Kidney (tissue), 14 donors: ENCODE measurements around the gene INO80. TPM values are rescaled to one million over a fixed set of nuclear protein-coding genes. Genes with fewer than 3 reads are reported as not detected.

Source experiments
- DNase-seq, 5 donors: peaks; one replicate each; pipeline ENCODE4 v3.0.0-alpha.2; 2013 to 2020
- FAIRE-seq: peaks from 2 replicates; lab custom pipeline; 2012; peaks lifted over from hg19 to GRCh38; lab: Jason Lieb, UNC
- H3K27ac ChIP-seq, 2 donors: one replicate each; pipeline ENCODE4 v1.7.0; 2013; ENCODE audit warnings: low read depth in 2 of 2, low read length in 2 of 2, inconsistent platforms in 1 of 2
- H3K27me3 ChIP-seq: one replicate; pipeline ENCODE4 v1.7.1; 2013; ENCODE audit warnings: low read length, inconsistent platforms; ENCODE audit not compliant: control insufficient read depth, insufficient read depth
- H3K36me3 ChIP-seq, 3 donors: one replicate each; pipeline versions ENCODE4 v1.7.0 to v1.7.1; 2013; ENCODE audit warnings: low read length in 3 of 3, control low read depth in 1 of 3, inconsistent platforms in 1 of 3; ENCODE audit not compliant: insufficient read depth in 3 of 3, control insufficient read depth in 2 of 3
- H3K4me1 ChIP-seq, 3 donors: one replicate each; pipeline versions ENCODE4 v1.7.0 to v1.7.1; 2013; ENCODE audit warnings: low read length in 3 of 3, inconsistent platforms in 1 of 3, low read depth in 1 of 3; ENCODE audit not compliant: control insufficient read depth in 2 of 3, insufficient read depth in 2 of 3
- H3K4me3 ChIP-seq, 3 donors: one replicate each; pipeline versions ENCODE4 v1.7.0 to v1.8.1; 2013; ENCODE audit warnings: low read length in 3 of 3, control low read depth in 1 of 3, inconsistent platforms in 1 of 3
- H3K9ac ChIP-seq, 3 donors: one replicate each; pipeline versions ENCODE4 v1.7.0 to v1.7.1; 2013; ENCODE audit warnings: low read length in 3 of 3, control low read depth in 1 of 3, inconsistent platforms in 1 of 3
- H3K9me3 ChIP-seq, 3 donors: one replicate each; pipeline versions ENCODE4 v1.7.0 to v1.7.1; 2013; ENCODE audit warnings: low read length in 3 of 3, control low read depth in 1 of 3, inconsistent platforms in 1 of 3; ENCODE audit not compliant: control insufficient read depth in 2 of 3, insufficient read depth in 1 of 3
- intact Hi-C: fragments of 100-400 bp; cut with DNase I; formaldehyde crosslinking; loops from one replicate; pipeline ENCODE4 v1.11.1; 2022
- polyA plus RNA-seq: library from polyadenylated mRNA; stranded (reverse); fragments of 350-450 nt; fragmentation: Illumina TruSeq; extraction: RNeasy Lipid Tissue Mini Kit (QIAGEN cat#74804); gene quantifications from one replicate; pipeline ENCODE4 v1.2.3, GENCODE V29; 2014; ENCODE audit warnings: low read depth, low replicate concordance; ENCODE audit not compliant: insufficient read depth
- total RNA-seq: library from RNA; stranded (reverse); fragmentation: NEBNext Ultra II Directional; extraction: Animal tissue kit (Norgen Biotek cat#: 25700); gene quantifications from one replicate; pipeline ENCODE4 v1.2.1, GENCODE V29; 2021
- TF ChIP-seq, protein P1 (sequence below): IDR thresholded peaks from 3 replicates; pipeline ENCODE4 v1.5.1; 2012; ENCODE audit warnings: mild to moderate bottlenecking, moderate library complexity, borderline replicate concordance; ENCODE audit not compliant: insufficient read depth; ENCODE audit errors: extremely low read depth
- donor health status: control.
- donor health status: control.
- donor health status: control.
- donor health status: control.
- donor health status: control.
- donor health status: DM: yes; HTN: yes; CAD: no.
- donor health status: Normal renal cell carcinoma (clear cell type).

INO80 gene
- total and polyA plus RNA-seq, 2 donors from 2014 or later, result 6.0 to 27.3 TPM

GRCh38 chr15:40985541-40986330, 130.3 kb downstream of the INO80 start:
- Histone ChIP-seq H3K4me3 (no peak overlapping the region), H3K9ac (no peak overlapping the region), H3K9me3 (no peaks in the 10 kb centered on the region), H3K4me1 (no peaks in the 10 kb centered on the region), H3K27me3 (no peaks in the 10 kb centered on the region), H3K36me3 (peaks cover 13 to 60% (median 46%) of the 10 kb centered on the region in 3 donors), H3K27ac (no peak overlapping the region)
- intact Hi-C loops, result no loop called here
- FAIRE-seq, result no peak
- TF ChIP-seq, protein P1, sequence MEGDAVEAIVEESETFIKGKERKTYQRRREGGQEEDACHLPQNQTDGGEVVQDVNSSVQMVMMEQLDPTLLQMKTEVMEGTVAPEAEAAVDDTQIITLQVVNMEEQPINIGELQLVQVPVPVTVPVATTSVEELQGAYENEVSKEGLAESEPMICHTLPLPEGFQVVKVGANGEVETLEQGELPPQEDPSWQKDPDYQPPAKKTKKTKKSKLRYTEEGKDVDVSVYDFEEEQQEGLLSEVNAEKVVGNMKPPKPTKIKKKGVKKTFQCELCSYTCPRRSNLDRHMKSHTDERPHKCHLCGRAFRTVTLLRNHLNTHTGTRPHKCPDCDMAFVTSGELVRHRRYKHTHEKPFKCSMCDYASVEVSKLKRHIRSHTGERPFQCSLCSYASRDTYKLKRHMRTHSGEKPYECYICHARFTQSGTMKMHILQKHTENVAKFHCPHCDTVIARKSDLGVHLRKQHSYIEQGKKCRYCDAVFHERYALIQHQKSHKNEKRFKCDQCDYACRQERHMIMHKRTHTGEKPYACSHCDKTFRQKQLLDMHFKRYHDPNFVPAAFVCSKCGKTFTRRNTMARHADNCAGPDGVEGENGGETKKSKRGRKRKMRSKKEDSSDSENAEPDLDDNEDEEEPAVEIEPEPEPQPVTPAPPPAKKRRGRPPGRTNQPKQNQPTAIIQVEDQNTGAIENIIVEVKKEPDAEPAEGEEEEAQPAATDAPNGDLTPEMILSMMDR, result no peak
- no peak for DNase-seq

- Histone ChIP-seq H3K27ac (no peak overlapping the region), H3K4me1 (no peaks in the 10 kb centered on the region), H3K27me3 (no peaks in the 10 kb centered on the region), H3K9ac (no peak overlapping the region), H3K4me3 (no peak overlapping the region), H3K9me3 (no peaks in the 10 kb centered on the region), H3K36me3 (peaks cover 10 to 68% (median 53%) of the 10 kb centered on the region in 3 donors)
- intact Hi-C loops, result no loop called here
- no peak for FAIRE-seq
- DNase-seq, result no peak
- TF ChIP-seq, protein P1, result no peak
These were observed 131.1 kb downstream of the INO80 start for GRCh38 chr15:40984964-40985363.

DNA sequence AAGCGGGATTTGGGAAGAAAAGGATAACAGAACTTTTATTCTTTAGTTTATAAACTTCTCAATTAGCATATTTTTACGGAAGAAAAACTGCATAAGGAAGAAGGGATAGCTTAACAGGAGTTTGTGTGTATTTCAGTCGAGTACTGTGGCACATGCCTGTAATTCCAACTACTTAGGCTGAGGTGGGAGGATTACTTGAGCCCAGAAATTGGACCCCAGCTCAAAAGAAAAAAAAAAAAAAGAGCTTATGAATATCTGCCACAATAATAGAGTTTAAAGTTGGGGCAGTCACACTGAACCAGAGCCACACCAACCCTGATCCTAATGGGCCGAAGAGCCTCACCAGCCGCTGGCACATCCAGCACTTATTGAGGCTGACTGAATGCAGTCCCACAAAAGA, 131.7 kb downstream of the INO80 start:
- Histone ChIP-seq H3K27ac (no peak overlapping the region), H3K27me3 (no peaks in the 10 kb centered on the region), H3K9me3 (no peaks in the 10 kb centered on the region), H3K4me1 (no peaks in the 10 kb centered on the region), H3K36me3 (peaks cover 10 to 73% (median 58%) of the 10 kb centered on the region in 3 donors), H3K4me3 (no peak overlapping the region), H3K9ac (no peak overlapping the region)
- TF ChIP-seq, protein P1, result no peak
- DNase-seq, result no peak
- FAIRE-seq, result no peak
- intact Hi-C loops, result no loop called here
